NCI-H1092 (cell line): Measurements from ENCODE around the gene CCER1.
A peak's percentile ranks its signal among the peaks of the same experiment; 100 is the strongest.

ENCODE experiments used
- DNase-seq: peaks from one replicate; lab custom pipeline; 2025; lab: John Stamatoyannopoulos, UW

The CCER1 gene

GRCh38 chr12:90920222-90920621 lies 34.8 kb downstream of the CCER1 start:
- no peak for DNase-seq

GRCh38 chr12:90917431-90917830 lies 37.5 kb downstream of the CCER1 start:
- DNase-seq: no peak

GRCh38 chr12:90916516-90916915 lies 38.5 kb downstream of the CCER1 start:
- DNase-seq: no peak

GRCh38 chr12:90915353-90915752 lies 39.6 kb downstream of the CCER1 start:
- DNase-seq: no peak

- no peak for DNase-seq
These were observed 44.0 kb downstream of the CCER1 start for GRCh38 chr12:90910958-90911357.

- DNase-seq: peak; percentile 0
These were observed 45.8 kb downstream of the CCER1 start for GRCh38 chr12:90909069-90909770.

- DNase-seq: no peak
These were observed 46.5 kb downstream of the CCER1 start for GRCh38 chr12:90908465-90908864.

GRCh38 chr12:90905691-90906370 lies 49.1 kb downstream of the CCER1 start:
- no peak for DNase-seq

- no peak for DNase-seq
These were observed 52.4 kb downstream of the CCER1 start for GRCh38 chr12:90902596-90902995.
